ENCODE measurements around the gene CTPS1. TPM values are rescaled to one million over a fixed set of nuclear protein-coding genes. Genes with fewer than 3 reads are reported as not detected.

CTPS1 gene
- total RNA-seq, 4 donors from 2014 or later: 3.9 to 16.4 (median 10.6) TPM

- TF ChIP-seq, protein P1, sequence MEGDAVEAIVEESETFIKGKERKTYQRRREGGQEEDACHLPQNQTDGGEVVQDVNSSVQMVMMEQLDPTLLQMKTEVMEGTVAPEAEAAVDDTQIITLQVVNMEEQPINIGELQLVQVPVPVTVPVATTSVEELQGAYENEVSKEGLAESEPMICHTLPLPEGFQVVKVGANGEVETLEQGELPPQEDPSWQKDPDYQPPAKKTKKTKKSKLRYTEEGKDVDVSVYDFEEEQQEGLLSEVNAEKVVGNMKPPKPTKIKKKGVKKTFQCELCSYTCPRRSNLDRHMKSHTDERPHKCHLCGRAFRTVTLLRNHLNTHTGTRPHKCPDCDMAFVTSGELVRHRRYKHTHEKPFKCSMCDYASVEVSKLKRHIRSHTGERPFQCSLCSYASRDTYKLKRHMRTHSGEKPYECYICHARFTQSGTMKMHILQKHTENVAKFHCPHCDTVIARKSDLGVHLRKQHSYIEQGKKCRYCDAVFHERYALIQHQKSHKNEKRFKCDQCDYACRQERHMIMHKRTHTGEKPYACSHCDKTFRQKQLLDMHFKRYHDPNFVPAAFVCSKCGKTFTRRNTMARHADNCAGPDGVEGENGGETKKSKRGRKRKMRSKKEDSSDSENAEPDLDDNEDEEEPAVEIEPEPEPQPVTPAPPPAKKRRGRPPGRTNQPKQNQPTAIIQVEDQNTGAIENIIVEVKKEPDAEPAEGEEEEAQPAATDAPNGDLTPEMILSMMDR (IDR thresholded peaks at IDR 0.05; ENCODE audit: low read depth): no peak
Observed at GRCh38 chr1:41048540-41048939, 69.0 kb downstream of the CTPS1 start.

DNA sequence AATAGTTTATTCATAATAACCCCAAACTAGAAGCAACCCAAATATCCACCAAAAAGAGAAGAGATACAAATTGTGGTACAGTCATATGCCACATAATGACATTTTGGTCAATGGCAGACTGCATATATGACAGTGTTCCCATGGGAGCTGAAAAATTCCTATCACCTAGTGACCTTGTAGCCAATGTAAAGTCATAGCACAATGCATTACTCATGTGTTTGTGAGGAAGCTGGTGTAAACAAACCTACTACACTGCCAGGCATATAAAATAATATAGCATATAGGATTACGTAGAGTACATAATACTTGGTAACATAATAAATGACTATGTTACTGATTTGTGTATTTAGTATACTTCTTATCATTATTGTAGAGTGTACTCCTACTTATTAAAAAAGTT, 71.5 kb downstream of the CTPS1 start:
- TF ChIP-seq, protein P1 (IDR thresholded peaks at IDR 0.05; ENCODE audit: low read depth): no peak

- TF ChIP-seq, protein P1 (IDR thresholded peaks at IDR 0.05; ENCODE audit: low read depth): no peak
Observed at GRCh38 chr1:41053316-41053715, 73.8 kb downstream of the CTPS1 start.

DNA sequence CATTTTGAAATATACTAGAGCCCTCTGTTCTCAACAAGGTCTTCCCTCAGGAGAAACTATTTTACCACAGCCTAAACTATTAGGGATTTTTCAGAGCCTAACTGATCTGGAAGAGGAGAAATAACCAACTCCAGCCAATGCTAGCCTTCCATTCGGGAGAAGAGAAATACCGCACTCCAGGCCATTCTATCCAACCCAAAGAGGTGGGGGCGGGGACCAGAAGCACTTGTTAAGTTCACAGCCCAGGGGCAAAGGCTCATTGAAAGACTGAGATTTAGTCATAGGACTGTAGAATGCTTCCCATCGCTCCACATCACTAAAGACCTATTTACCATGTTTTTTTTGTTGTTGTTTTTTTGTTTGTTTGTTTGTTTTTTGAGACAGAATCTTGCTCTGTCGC, 77.4 kb downstream of the CTPS1 start:
- TF ChIP-seq, protein P1 (IDR thresholded peaks at IDR 0.05; ENCODE audit: low read depth): no peak

Small RNA genes within 50 kb of the gene (small RNA-seq; reads per million reads assigned to genes)
- gene UBE2V1P8: not detected

Other genes with a start within 250 kb of the CTPS1 start
- gene KCNQ4, start 195.9 kb upstream of the CTPS1 start, total RNA-seq: 1 to 10 TPM in 1 of 4 donors, under 1 TPM in 2, not detected in 1; 0.34 to 1.1 (median 0.49) TPM
- gene CITED4, start 117.3 kb upstream of the CTPS1 start, total RNA-seq: 10 to 100 TPM in 1 of 4 donors, 1 to 10 TPM in 3; 1.7 to 53.9 (median 3.7) TPM
- gene SLFNL1, start 42.0 kb downstream of the CTPS1 start, total RNA-seq: under 1 TPM; 0.16 to 0.44 (median 0.18) TPM

Measured in subcutaneous adipose tissue (tissue), 4 donors.